Measurements from ENCODE around the gene SSBP3.

DNA sequence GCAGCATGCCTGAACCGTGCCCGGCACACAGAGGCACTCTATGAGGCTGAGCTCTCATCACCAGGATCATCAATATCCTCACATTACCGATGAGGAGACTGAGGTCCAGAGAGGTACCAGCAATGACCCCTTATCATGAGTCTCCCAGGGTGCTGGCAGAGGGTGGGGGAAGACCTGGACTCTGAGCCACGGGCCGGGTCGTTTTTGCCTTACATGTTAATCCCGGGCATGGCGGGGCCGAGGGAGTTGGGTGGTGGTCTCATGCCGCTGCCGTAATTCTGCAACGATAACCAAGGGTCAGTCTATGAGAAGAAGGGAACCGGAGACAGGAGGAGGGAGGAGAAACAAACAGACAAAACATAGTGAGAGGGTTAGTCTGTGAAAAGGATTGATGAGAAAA, 163.2 kb downstream of the SSBP3 start:
- no peak for TF ChIP-seq EZH2 (IDR thresholded peaks at IDR 0.05; ENCODE audit: insufficient read depth, poor library complexity, severe bottlenecking)
- no peak for TF ChIP-seq EZH2phosphoT487 (IDR thresholded peaks at IDR 0.05; ENCODE audit: insufficient read depth, low read depth)
